HCT116 (cell line): ENCODE results near the gene IQCM. TPM values are rescaled to one million over a fixed set of nuclear protein-coding genes. Genes with fewer than 3 reads are reported as not detected.
A peak's percentile ranks its signal among the peaks of the same experiment; 100 is the strongest.

Experiments
- ATAC-seq: fragments of 200-7000 bp; cut with Tn5 transposase; 2 replicates; pipeline ENCODE4 v1.9.1; 2020; ENCODE audit warnings: mild to moderate bottlenecking, moderate library complexity
- BruUV-seq: library from RNA; stranded (reverse); fragments of 400-500 nt; replicated peaks from 2 replicates; lab custom pipeline; 2021; lab: Mats Ljungman, UMichigan
- CTCF ChIA-PET: fragments of 300-600 bp; sonication (Branson Sonifier 250); formaldehyde crosslinking; loops from one replicate; lab custom pipeline; 2021; ENCODE audit warnings: antibody characterized with exemption; lab: Charles Lee
- POLR2A ChIA-PET: fragments of 300-600, 350-600 bp; sonication (Branson Sonifier 250); formaldehyde crosslinking; loops from one replicate; lab custom pipeline; 2021; ENCODE audit warnings: antibody characterized with exemption; lab: Charles Lee
- RAD21 ChIA-PET, 2 experiments: fragments of 300-600 bp; sonication (Branson Sonifier 250); formaldehyde crosslinking; loops; one replicate each; lab custom pipeline; 2023; ENCODE audit warnings: low total read pairs in 2 of 2; ENCODE audit not compliant: uncharacterized antibody in 2 of 2, unreplicated experiment in 2 of 2, low non-redundant PET in 1 of 2; lab: Charles Lee
- DNase-seq: peaks from one replicate; pipeline ENCODE4 v3.0.0-alpha.2; 2010; ENCODE audit warnings: low read depth, low spot score
- H2AFZ ChIP-seq: fragments of 200-600 bp; shearing (Covaris generic), sonication (generic); 2 replicates; pipeline ENCODE4 v1.6.1; 2017; ENCODE audit warnings: low read depth, mixed run types, mixed read lengths, antibody characterized with exemption, low read length; ENCODE audit not compliant: poor library complexity, severe bottlenecking
- H3K27ac ChIP-seq: 2 replicates; pipeline ENCODE4 v1.5.1; 2012; ENCODE audit warnings: low read depth, low read length
- H3K27me3 ChIP-seq: fragments of 200-600 bp; sonication (generic); 2 replicates; pipeline ENCODE4 v1.6.1; 2016; ENCODE audit warnings: mixed run types, low read length, mixed read lengths; ENCODE audit not compliant: insufficient read depth
- H3K36me3 ChIP-seq, 2 experiments: fragments of 200-500 bp in 1 of 2; fragments of 200-600 bp in 1 of 2; sonication (Bioruptor generic) in 1 of 2; sonication (generic) in 1 of 2; 2 replicates each; pipeline versions ENCODE4 v1.5.1 to v1.6.1; 2014 to 2016; ENCODE audit warnings: low read length in 2 of 2, inconsistent platforms in 1 of 2, mixed read lengths in 1 of 2, mixed run types in 1 of 2; ENCODE audit not compliant: insufficient read depth in 2 of 2, control insufficient read depth in 1 of 2
- H3K4me1 ChIP-seq, 2 experiments: fragments of 200-600 bp in 1 of 2; sonication (generic) in 1 of 2; 2 replicates each; pipeline versions ENCODE4 v1.5.1 to v1.6.1; 2012 to 2017; ENCODE audit warnings: low read length in 2 of 2, inconsistent platforms in 1 of 2, mild to moderate bottlenecking in 1 of 2, mixed read lengths in 1 of 2, mixed run types in 1 of 2, moderate library complexity in 1 of 2; ENCODE audit not compliant: insufficient read depth in 2 of 2, control insufficient read depth in 1 of 2
- H3K4me2 ChIP-seq: fragments of 200-600 bp; sonication (generic); 2 replicates; pipeline ENCODE4 v1.6.1; 2017; ENCODE audit warnings: mixed run types, low read length, mixed read lengths
- H3K4me3 ChIP-seq, 2 experiments: fragments of 200-600 bp in 1 of 2; sonication (generic) in 1 of 2; replicated peaks in 1 of 2; 2 replicates each; pipeline ENCODE4 v1.5.1; 2011 to 2016; ENCODE audit warnings: low read length in 2 of 2, control low read depth in 1 of 2, low read depth in 1 of 2, mild to moderate bottlenecking in 1 of 2, mixed read lengths in 1 of 2, mixed run types in 1 of 2
- H3K79me2 ChIP-seq: fragments of 200-600 bp; sonication (generic); 2 replicates; pipeline ENCODE4 v1.6.1; 2017; ENCODE audit warnings: mild to moderate bottlenecking, mixed run types, low read length, moderate library complexity, mixed read lengths; ENCODE audit not compliant: insufficient read depth
- H3K9ac ChIP-seq: fragments of 200-600 bp; sonication (generic); 2 replicates; pipeline ENCODE4 v1.6.1; 2016; ENCODE audit warnings: low read length, mixed read lengths
- H3K9me2 ChIP-seq: fragments of 200-600 bp; sonication (generic), shearing (Covaris generic); 2 replicates; pipeline ENCODE4 v1.6.1; 2017; ENCODE audit warnings: mixed run types, mild to moderate bottlenecking, moderate library complexity; ENCODE audit not compliant: insufficient read depth
- H3K9me3 ChIP-seq, 2 experiments: fragments of 200-500 bp in 1 of 2; fragments of 200-600 bp in 1 of 2; sonication (Bioruptor generic) in 1 of 2; sonication (generic) in 1 of 2; 2 replicates each; pipeline ENCODE4 v1.6.1; 2014 to 2017; ENCODE audit warnings: low read length in 2 of 2, mixed read lengths in 2 of 2, inconsistent platforms in 1 of 2, low read depth in 1 of 2, mild to moderate bottlenecking in 1 of 2, mixed run types in 1 of 2, moderate library complexity in 1 of 2; ENCODE audit not compliant: control insufficient read depth in 1 of 2, insufficient read depth in 1 of 2
- H4K20me1 ChIP-seq: fragments of 200-600 bp; sonication (generic), shearing (Covaris generic); 2 replicates; pipeline ENCODE4 v1.6.1; 2017; ENCODE audit warnings: mixed run types, mild to moderate bottlenecking, moderate library complexity; ENCODE audit not compliant: insufficient read depth
- CBX3 ChIP-seq: IDR thresholded peaks from 2 replicates; pipeline ENCODE4 v1.6.1; 2012; ENCODE audit warnings: low read depth
- CEBPB ChIP-seq: IDR thresholded peaks from 2 replicates; pipeline ENCODE4 v1.6.1; 2012; ENCODE audit warnings: low read depth
- EGR1 ChIP-seq: IDR thresholded peaks from 2 replicates; pipeline ENCODE4 v1.6.1; 2012; ENCODE audit warnings: low read depth
- ELF1 ChIP-seq: IDR thresholded peaks from 2 replicates; pipeline ENCODE4 v1.6.1; 2012; ENCODE audit warnings: low read depth, borderline replicate concordance
- EZH2 ChIP-seq: fragments of 200-600 bp; sonication (generic); IDR thresholded peaks from 2 replicates; pipeline ENCODE4 v1.6.1; 2017; ENCODE audit warnings: antibody characterized with exemption, mixed run types
- EZH2phosphoT487 ChIP-seq: fragments of 200-600 bp; IDR thresholded peaks from 2 replicates; pipeline ENCODE4 v1.6.1; 2018; ENCODE audit warnings: antibody characterized with exemption, borderline replicate concordance
- FOSL1 ChIP-seq: IDR thresholded peaks from 2 replicates; pipeline ENCODE4 v1.6.1; 2012; ENCODE audit warnings: low read depth
- POLR2A ChIP-seq: IDR thresholded peaks from 2 replicates; pipeline ENCODE4 v1.7.0; 2011; ENCODE audit warnings: borderline replicate concordance; ENCODE audit not compliant: insufficient read depth, insufficient read length; ENCODE audit errors: extremely low read depth
- POLR2AphosphoS5 ChIP-seq: IDR thresholded peaks from 2 replicates; pipeline ENCODE4 v1.6.1; 2011; ENCODE audit warnings: mild to moderate bottlenecking, low read depth, low read length, moderate library complexity
- RAD21 ChIP-seq: IDR thresholded peaks from 2 replicates; pipeline ENCODE4 v1.6.1; 2012; ENCODE audit warnings: low read depth, mild to moderate bottlenecking
- SIN3A ChIP-seq: IDR thresholded peaks from 2 replicates; pipeline ENCODE4 v1.6.1; 2012; ENCODE audit warnings: low read depth
- SP1 ChIP-seq: IDR thresholded peaks from 2 replicates; pipeline ENCODE4 v1.6.1; 2012; ENCODE audit warnings: low read depth
- SRF ChIP-seq: IDR thresholded peaks from 2 replicates; pipeline ENCODE4 v1.6.1; 2012; ENCODE audit warnings: low read depth
- YY1 ChIP-seq: IDR thresholded peaks from 2 replicates; pipeline ENCODE4 v1.6.1; 2011; ENCODE audit warnings: low read length, low read depth, moderate library complexity, mild to moderate bottlenecking; ENCODE audit not compliant: insufficient replicate concordance; ENCODE audit errors: extremely low read depth
- ZFX ChIP-seq: fragments of 450-650 bp; IDR thresholded peaks from 2 replicates; pipeline ENCODE4 v1.6.1; 2017
- ZNF274 ChIP-seq: fragments of 200-500 bp; sonication (Bioruptor generic); IDR thresholded peaks from 2 replicates; pipeline ENCODE4 v1.6.1; 2014; ENCODE audit warnings: mild to moderate bottlenecking, low read depth, low read length, inconsistent platforms
- intact Hi-C: fragments of 100-400 bp; cut with micrococcal nuclease; formaldehyde crosslinking; loops from 2 replicates; pipeline ENCODE4 v1.10.0; 2022
- total RNA-seq: library from RNA; stranded (reverse); gene quantifications from one replicate; pipeline ENCODE4 v1.2.1, GENCODE V29; 2021; ENCODE audit not compliant: unreplicated experiment
- TF ChIP-seq, protein P1 (sequence below): IDR thresholded peaks from 2 replicates; pipeline ENCODE4 v1.6.1; 2011; ENCODE audit warnings: mild to moderate bottlenecking, low read length, moderate library complexity; ENCODE audit not compliant: insufficient replicate concordance; ENCODE audit errors: extremely low read depth
- TF ChIP-seq, protein P2 (sequence below): IDR thresholded peaks from 2 replicates; pipeline ENCODE4 v1.6.1; 2012
- TF ChIP-seq, protein P3 (sequence below): IDR thresholded peaks from 2 replicates; pipeline ENCODE4 v1.6.1; 2012; ENCODE audit warnings: low read depth
- TF ChIP-seq, protein P4 (sequence below): IDR thresholded peaks from 2 replicates; pipeline ENCODE4 v1.6.1; 2012
- TF ChIP-seq, protein P5 (sequence below), 3 experiments: fragments of 200-600 bp in 1 of 3; sonication (generic) in 1 of 3; IDR thresholded peaks in 2 of 3; conservative IDR thresholded peaks in 1 of 3; 2 replicates each; pipeline ENCODE4 v1.5.1; 2012 to 2017; ENCODE audit warnings: low read depth in 2 of 3, low read length in 2 of 3, antibody characterized with exemption in 1 of 3, borderline replicate concordance in 1 of 3, control low read depth in 1 of 3, mild to moderate bottlenecking in 1 of 3, mixed read lengths in 1 of 3, mixed run types in 1 of 3, moderate library complexity in 1 of 3; ENCODE audit not compliant: insufficient read depth in 1 of 3

The IQCM gene
- total RNA-seq, 1 experiment from 2014 or later: 0.20 TPM

DNA sequence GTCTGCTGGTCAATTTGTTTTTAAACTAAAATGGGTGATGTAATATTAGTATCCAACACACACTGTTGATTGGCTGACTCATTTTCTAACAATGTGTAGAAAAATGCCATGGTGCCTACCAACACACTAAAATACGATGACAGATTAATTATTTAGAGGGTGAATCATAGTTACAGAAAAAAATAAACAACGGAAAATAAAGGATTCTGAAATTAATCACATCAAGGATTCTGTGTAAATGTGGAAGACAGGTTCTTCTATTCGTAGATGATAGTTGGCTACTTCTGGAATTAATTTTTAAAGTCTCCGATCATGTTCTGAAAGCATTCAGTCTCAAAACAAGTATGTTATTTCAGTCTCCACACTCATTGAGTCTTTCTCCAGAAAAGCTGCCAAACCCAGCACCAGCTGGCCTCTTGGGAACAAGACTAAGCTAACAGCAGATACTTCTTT is 8.2 kb upstream of the IQCM start:
- POLR2A ChIA-PET: no interaction called here
- RAD21 ChIA-PET: no interaction called here
- H3K36me3 ChIP-seq: no peaks in the 10 kb centered on the region
- H3K4me1 ChIP-seq: peaks cover 0 to 8% of the 10 kb centered on the region in 2 experiments; a peak in 2 of 4 replicates
- CTCF ChIA-PET: no interaction called here
- no peak overlapping the region for H3K4me3 ChIP-seq
- no peaks in the 10 kb centered on the region for H3K27me3 ChIP-seq
- no peak overlapping the region for H3K9ac ChIP-seq
- intact Hi-C loops: no loop called here
- peak overlapping the region; percentile 43 for H3K4me2 ChIP-seq
- H4K20me1 ChIP-seq: no peaks in the 10 kb centered on the region
- peak; percentile 39 for DNase-seq
- H2AFZ ChIP-seq: peak overlapping the region; percentile 94
- H3K9me2 ChIP-seq: no peaks in the 10 kb centered on the region
- H3K27ac ChIP-seq: no peak overlapping the region
- no peak for ATAC-seq
- BruUV-seq: no TSS peak
- no peaks in the 10 kb centered on the region for H3K79me2 ChIP-seq
- H3K9me3 ChIP-seq: no peaks in the 10 kb centered on the region
- TF ChIP-seq, protein P1, sequence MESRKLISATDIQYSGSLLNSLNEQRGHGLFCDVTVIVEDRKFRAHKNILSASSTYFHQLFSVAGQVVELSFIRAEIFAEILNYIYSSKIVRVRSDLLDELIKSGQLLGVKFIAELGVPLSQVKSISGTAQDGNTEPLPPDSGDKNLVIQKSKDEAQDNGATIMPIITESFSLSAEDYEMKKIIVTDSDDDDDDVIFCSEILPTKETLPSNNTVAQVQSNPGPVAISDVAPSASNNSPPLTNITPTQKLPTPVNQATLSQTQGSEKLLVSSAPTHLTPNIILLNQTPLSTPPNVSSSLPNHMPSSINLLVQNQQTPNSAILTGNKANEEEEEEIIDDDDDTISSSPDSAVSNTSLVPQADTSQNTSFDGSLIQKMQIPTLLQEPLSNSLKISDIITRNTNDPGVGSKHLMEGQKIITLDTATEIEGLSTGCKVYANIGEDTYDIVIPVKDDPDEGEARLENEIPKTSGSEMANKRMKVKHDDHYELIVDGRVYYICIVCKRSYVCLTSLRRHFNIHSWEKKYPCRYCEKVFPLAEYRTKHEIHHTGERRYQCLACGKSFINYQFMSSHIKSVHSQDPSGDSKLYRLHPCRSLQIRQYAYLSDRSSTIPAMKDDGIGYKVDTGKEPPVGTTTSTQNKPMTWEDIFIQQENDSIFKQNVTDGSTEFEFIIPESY: no peak
- TF ChIP-seq EZH2phosphoT487 (no peak), ELF1 (no peak), POLR2A (no peak), RAD21 (no peak), CEBPB (peak; percentile 49; the same call in 1 of the 2 replicates), YY1 (no peak), ZNF274 (no peak), CBX3 (no peak), EGR1 (no peak), FOSL1 (peak; percentile 79), SP1 (peak; percentile 33; the same call in 1 of the 2 replicates), EZH2 (no peak), SIN3A (no peak), ZFX (no peak), POLR2AphosphoS5 (no peak), SRF (no peak)
- TF ChIP-seq, protein P2, sequence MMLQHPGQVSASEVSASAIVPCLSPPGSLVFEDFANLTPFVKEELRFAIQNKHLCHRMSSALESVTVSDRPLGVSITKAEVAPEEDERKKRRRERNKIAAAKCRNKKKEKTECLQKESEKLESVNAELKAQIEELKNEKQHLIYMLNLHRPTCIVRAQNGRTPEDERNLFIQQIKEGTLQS: peak; percentile 45; the same call in 1 of the 2 replicates
- TF ChIP-seq, protein P3, sequence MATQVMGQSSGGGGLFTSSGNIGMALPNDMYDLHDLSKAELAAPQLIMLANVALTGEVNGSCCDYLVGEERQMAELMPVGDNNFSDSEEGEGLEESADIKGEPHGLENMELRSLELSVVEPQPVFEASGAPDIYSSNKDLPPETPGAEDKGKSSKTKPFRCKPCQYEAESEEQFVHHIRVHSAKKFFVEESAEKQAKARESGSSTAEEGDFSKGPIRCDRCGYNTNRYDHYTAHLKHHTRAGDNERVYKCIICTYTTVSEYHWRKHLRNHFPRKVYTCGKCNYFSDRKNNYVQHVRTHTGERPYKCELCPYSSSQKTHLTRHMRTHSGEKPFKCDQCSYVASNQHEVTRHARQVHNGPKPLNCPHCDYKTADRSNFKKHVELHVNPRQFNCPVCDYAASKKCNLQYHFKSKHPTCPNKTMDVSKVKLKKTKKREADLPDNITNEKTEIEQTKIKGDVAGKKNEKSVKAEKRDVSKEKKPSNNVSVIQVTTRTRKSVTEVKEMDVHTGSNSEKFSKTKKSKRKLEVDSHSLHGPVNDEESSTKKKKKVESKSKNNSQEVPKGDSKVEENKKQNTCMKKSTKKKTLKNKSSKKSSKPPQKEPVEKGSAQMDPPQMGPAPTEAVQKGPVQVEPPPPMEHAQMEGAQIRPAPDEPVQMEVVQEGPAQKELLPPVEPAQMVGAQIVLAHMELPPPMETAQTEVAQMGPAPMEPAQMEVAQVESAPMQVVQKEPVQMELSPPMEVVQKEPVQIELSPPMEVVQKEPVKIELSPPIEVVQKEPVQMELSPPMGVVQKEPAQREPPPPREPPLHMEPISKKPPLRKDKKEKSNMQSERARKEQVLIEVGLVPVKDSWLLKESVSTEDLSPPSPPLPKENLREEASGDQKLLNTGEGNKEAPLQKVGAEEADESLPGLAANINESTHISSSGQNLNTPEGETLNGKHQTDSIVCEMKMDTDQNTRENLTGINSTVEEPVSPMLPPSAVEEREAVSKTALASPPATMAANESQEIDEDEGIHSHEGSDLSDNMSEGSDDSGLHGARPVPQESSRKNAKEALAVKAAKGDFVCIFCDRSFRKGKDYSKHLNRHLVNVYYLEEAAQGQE: no peak
- TF ChIP-seq, protein P4, sequence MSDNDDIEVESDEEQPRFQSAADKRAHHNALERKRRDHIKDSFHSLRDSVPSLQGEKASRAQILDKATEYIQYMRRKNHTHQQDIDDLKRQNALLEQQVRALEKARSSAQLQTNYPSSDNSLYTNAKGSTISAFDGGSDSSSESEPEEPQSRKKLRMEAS: no peak
- TF ChIP-seq, protein P5, sequence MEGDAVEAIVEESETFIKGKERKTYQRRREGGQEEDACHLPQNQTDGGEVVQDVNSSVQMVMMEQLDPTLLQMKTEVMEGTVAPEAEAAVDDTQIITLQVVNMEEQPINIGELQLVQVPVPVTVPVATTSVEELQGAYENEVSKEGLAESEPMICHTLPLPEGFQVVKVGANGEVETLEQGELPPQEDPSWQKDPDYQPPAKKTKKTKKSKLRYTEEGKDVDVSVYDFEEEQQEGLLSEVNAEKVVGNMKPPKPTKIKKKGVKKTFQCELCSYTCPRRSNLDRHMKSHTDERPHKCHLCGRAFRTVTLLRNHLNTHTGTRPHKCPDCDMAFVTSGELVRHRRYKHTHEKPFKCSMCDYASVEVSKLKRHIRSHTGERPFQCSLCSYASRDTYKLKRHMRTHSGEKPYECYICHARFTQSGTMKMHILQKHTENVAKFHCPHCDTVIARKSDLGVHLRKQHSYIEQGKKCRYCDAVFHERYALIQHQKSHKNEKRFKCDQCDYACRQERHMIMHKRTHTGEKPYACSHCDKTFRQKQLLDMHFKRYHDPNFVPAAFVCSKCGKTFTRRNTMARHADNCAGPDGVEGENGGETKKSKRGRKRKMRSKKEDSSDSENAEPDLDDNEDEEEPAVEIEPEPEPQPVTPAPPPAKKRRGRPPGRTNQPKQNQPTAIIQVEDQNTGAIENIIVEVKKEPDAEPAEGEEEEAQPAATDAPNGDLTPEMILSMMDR (IDR thresholded peaks at IDR 0.05 in 2 of 3, conservative IDR thresholded peaks at IDR 0.05 in 1 of 3; ENCODE audit: borderline replicate concordance in 1 of 3, insufficient read depth in 1 of 3, low read depth in 2 of 3, low read length in 2 of 3): no peak
